Endothelial cell of umbilical vein (primary cell): Measurements from ENCODE around the gene ULK4. TPM values are rescaled to one million over a fixed set of nuclear protein-coding genes. Genes with fewer than 3 reads are reported as not detected.

Source experiments
- BruUV-seq: library from RNA; stranded (reverse); fragments of 400-500 nt; replicated peaks from 2 replicates; lab custom pipeline; 2021; lab: Mats Ljungman, UMichigan
- CTCF ChIA-PET: fragments of 300-600, 350-600 bp; sonication (Branson Sonifier 250); formaldehyde crosslinking; loops from one replicate; lab custom pipeline; 2021; ENCODE audit warnings: antibody characterized with exemption, inconsistent platforms; lab: Charles Lee
- POLR2A ChIA-PET: fragments of 300-600, 350-600 bp; sonication (Branson Sonifier 250); formaldehyde crosslinking; loops from one replicate; lab custom pipeline; 2021; ENCODE audit warnings: antibody characterized with exemption, inconsistent platforms; lab: Charles Lee
- DNase-seq: peaks from one replicate; pipeline ENCODE4 v3.0.0-alpha.2; 2011; ENCODE audit warnings: low read depth, low spot score
- FAIRE-seq: peaks from 2 replicates; lab custom pipeline; 2011; peaks lifted over from hg19 to GRCh38; lab: Jason Lieb, UNC
- H2AFZ ChIP-seq: 2 replicates; pipeline ENCODE4 v1.6.0; 2012; ENCODE audit warnings: low read depth, low read length, control low read depth, inconsistent platforms
- H3K27ac ChIP-seq: 2 replicates; pipeline ENCODE4 v1.5.1; 2011; ENCODE audit warnings: low read depth, mild to moderate bottlenecking, control low read depth, low read length, moderate library complexity; ENCODE audit not compliant: insufficient read depth
- H3K27me3 ChIP-seq, 2 experiments: 2 replicates each; pipeline versions ENCODE4 v1.6.0 to v1.6.1; 2011; ENCODE audit warnings: low read length in 2 of 2, mixed read lengths in 1 of 2; ENCODE audit not compliant: control insufficient read depth in 2 of 2, insufficient read depth in 2 of 2
- H3K36me3 ChIP-seq, 2 experiments: 2 replicates in 1 of 2; 3 replicates in 1 of 2; pipeline ENCODE4 v1.5.1; 2011; ENCODE audit warnings: low read length in 2 of 2, mild to moderate bottlenecking in 1 of 2, moderate library complexity in 1 of 2; ENCODE audit not compliant: control insufficient read depth in 2 of 2, insufficient read depth in 2 of 2; ENCODE audit errors: extremely low read depth in 1 of 2
- H3K4me1 ChIP-seq: 3 replicates; pipeline ENCODE4 v1.5.1; 2011; ENCODE audit warnings: mild to moderate bottlenecking, low read length; ENCODE audit not compliant: control insufficient read depth, insufficient read depth; ENCODE audit errors: extremely low read depth
- H3K4me2 ChIP-seq: 2 replicates; pipeline ENCODE4 v1.6.1; 2011; ENCODE audit warnings: low read length, control low read depth, mixed read lengths; ENCODE audit not compliant: insufficient read depth
- H3K4me3 ChIP-seq, 3 experiments: fragments of 200-600 bp in 1 of 3; sonication (generic), shearing (Covaris generic) in 1 of 3; replicated peaks in 1 of 3; 2 replicates each; pipeline ENCODE4 v1.5.1; 2011 to 2016; ENCODE audit warnings: control low read depth in 3 of 3, low read length in 3 of 3, mild to moderate bottlenecking in 2 of 3, inconsistent platforms in 1 of 3, low read depth in 1 of 3, moderate library complexity in 1 of 3; ENCODE audit not compliant: insufficient read depth in 1 of 3
- H3K79me2 ChIP-seq: 2 replicates; pipeline ENCODE4 v1.6.0; 2012; ENCODE audit warnings: low read length, inconsistent platforms; ENCODE audit not compliant: control insufficient read depth, insufficient read depth
- H3K9ac ChIP-seq: replicated peaks from 2 replicates; pipeline ENCODE3; 2011; ENCODE audit warnings: low read length, control low read depth; ENCODE audit not compliant: insufficient read depth; ENCODE audit errors: extremely low read depth
- H3K9me1 ChIP-seq: replicated peaks from 3 replicates; pipeline ENCODE4 v1.6.0; 2011; ENCODE audit warnings: mild to moderate bottlenecking, low read length; ENCODE audit not compliant: control insufficient read depth, insufficient read depth; ENCODE audit errors: extremely low read depth
- H3K9me3 ChIP-seq: replicated peaks from 2 replicates; pipeline ENCODE4 v1.5.1; 2012; ENCODE audit warnings: low read length, inconsistent platforms; ENCODE audit not compliant: control insufficient read depth, insufficient read depth
- H4K20me1 ChIP-seq: replicated peaks from 2 replicates; pipeline ENCODE3; 2011; ENCODE audit warnings: mild to moderate bottlenecking, low read length; ENCODE audit not compliant: control insufficient read depth, insufficient read depth; ENCODE audit errors: extremely low read depth
- CTCF ChIP-seq, 2 donors: IDR thresholded peaks; 1 replicate in 1 of 2; 2 replicates in 1 of 2; pipeline ENCODE4 v1.5.1; 2011; ENCODE audit warnings: low read length in 2 of 2, mild to moderate bottlenecking in 2 of 2, moderate library complexity in 2 of 2, control low read depth in 1 of 2, inconsistent platforms in 1 of 2, low read depth in 1 of 2; ENCODE audit not compliant: insufficient read depth in 1 of 2; ENCODE audit errors: extremely low read depth in 1 of 2
- EZH2 ChIP-seq: IDR thresholded peaks from 2 replicates; pipeline ENCODE4 v1.6.1; 2012; ENCODE audit warnings: borderline replicate concordance, low read depth, mild to moderate bottlenecking, moderate library complexity, low read length, inconsistent platforms; ENCODE audit not compliant: severe bottlenecking
- FOS ChIP-seq: IDR thresholded peaks from 2 replicates; pipeline ENCODE4 v1.6.1; 2011; ENCODE audit warnings: mild to moderate bottlenecking, low read length, moderate library complexity, borderline replicate concordance; ENCODE audit not compliant: insufficient read depth
- GATA2 ChIP-seq: IDR thresholded peaks from 2 replicates; pipeline ENCODE4 v1.7.0; 2011; ENCODE audit warnings: low read depth, mild to moderate bottlenecking, moderate library complexity, mixed read lengths, low read length; ENCODE audit not compliant: insufficient read length, insufficient read depth
- JUN ChIP-seq: IDR thresholded peaks from 2 replicates; pipeline ENCODE4 v1.6.1; 2011; ENCODE audit warnings: borderline replicate concordance, low read depth; ENCODE audit not compliant: insufficient read length, insufficient read depth
- MAX ChIP-seq: IDR thresholded peaks from 2 replicates; pipeline ENCODE4 v1.6.1; 2011; ENCODE audit not compliant: insufficient read depth, insufficient read length
- MYC ChIP-seq: IDR thresholded peaks from one replicate; pipeline ENCODE4 v1.6.1; 2011; ENCODE audit warnings: mild to moderate bottlenecking, low read depth, low read length
- POLR2A ChIP-seq: IDR thresholded peaks from 2 replicates; pipeline ENCODE4 v1.6.1; 2012; ENCODE audit warnings: low read depth, mild to moderate bottlenecking, control low read depth, low read length
- POLR2AphosphoS5 ChIP-seq: IDR thresholded peaks from 2 replicates; pipeline ENCODE4 v1.6.1; 2012; ENCODE audit warnings: low read depth, mild to moderate bottlenecking, control low read depth, low read length, moderate library complexity; ENCODE audit not compliant: insufficient read depth
- dilution Hi-C: fragments of 300-500 bp; cut with MboI; formaldehyde crosslinking; loops from one replicate; pipeline ENCODE4 v1.15.0; 2019; ENCODE audit warnings: low sequenced_read_pairs; ENCODE audit not compliant: extremely low pct_ligation_motif_present
- intact Hi-C: fragments of 100-400 bp; cut with micrococcal nuclease; formaldehyde crosslinking; loops from one replicate; pipeline ENCODE4 v1.10.0; 2022
- polyA plus RNA-seq, 4 experiments: library from polyadenylated mRNA; depleted of rRNA in 3 of 4; stranded (reverse) in 3 of 4; unstranded in 1 of 4; fragments of >200 nt; gene quantifications; 2 replicates each; pipeline versions ENCODE4 v1.2.1 to v1.2.3, GENCODE V29; 2011 to 2012; ENCODE audit warnings: missing spikeins in 1 of 4
- total RNA-seq: library from RNA; stranded (reverse); gene quantifications from 2 replicates; pipeline ENCODE4 v1.2.3, GENCODE V29; 2021

Gene ULK4
- total and polyA plus RNA-seq, 2 donors (not counting 3 experiments of a cell fraction or from before 2014, with no cell fraction given): 3.3 to 16.0 TPM

- no peak for DNase-seq
- ChIA-PET CTCF (no interaction called here), POLR2A (no interaction called here)
- intact Hi-C loops (no loop called here), dilution Hi-C loops (no loop called here)
- no peak for FAIRE-seq
- no peak overlapping the region for H3K4me2 ChIP-seq
- H3K36me3 ChIP-seq: no peaks in the 10 kb centered on the region
- no peak overlapping the region for H3K27ac ChIP-seq
- TF ChIP-seq FOS (no peak), GATA2 (no peak), JUN (no peak), MYC (no peak), EZH2 (no peak), POLR2AphosphoS5 (no peak), MAX (no peak), POLR2A (no peak), CTCF (IDR thresholded peaks at IDR 0.05; ENCODE audit: extremely low read depth in 1 of 2, insufficient read depth in 1 of 2, low read depth in 1 of 2, low read length in 2 of 2) (no peak)
- no peaks in the 10 kb centered on the region for H3K79me2 ChIP-seq
- H3K4me1 ChIP-seq: no peaks in the 10 kb centered on the region
- H4K20me1 ChIP-seq: no peaks in the 10 kb centered on the region
- no TSS peak for BruUV-seq
- H3K9ac ChIP-seq: no peak overlapping the region
- H2AFZ ChIP-seq: no peak overlapping the region
- H3K9me1 ChIP-seq: no peaks in the 10 kb centered on the region
- H3K27me3 ChIP-seq: no peaks in the 10 kb centered on the region
- H3K9me3 ChIP-seq: no peaks in the 10 kb centered on the region
- no peak overlapping the region for H3K4me3 ChIP-seq
Measured at GRCh38 chr3:41854956-41855355, 106.9 kb downstream of the ULK4 start.
